Measurements from ENCODE around the gene SLC47A2.
"Not testable (repeated sequence)": the region's sequence is repeated elsewhere in the genome, so short reads cannot be mapped to it uniquely, and the experiment has no call there.

Gene SLC47A2

GRCh38 chr17:19686400-19687090 lies 29.8 kb downstream of the SLC47A2 start:
- Histone ChIP-seq H3K4me1 (ENCODE audit: control insufficient read depth in 2 of 2, insufficient read depth in 1 of 2, low read depth in 1 of 2, low read length in 2 of 2) (no peaks in the 10 kb centered on the region), H3K14ac (ENCODE audit: low read length) (no peak overlapping the region), H3K27me3 (ENCODE audit: control insufficient read depth in 3 of 3, insufficient read depth in 3 of 3, low read depth in 1 of 3, low read length in 3 of 3) (no peaks in the 10 kb centered on the region), H3K9ac (ENCODE audit: low read depth, low read length, poor library complexity) (no peak overlapping the region), H3K18ac (ENCODE audit: low read length) (no peak overlapping the region), H3K23ac (ENCODE audit: low read depth, low read length, poor library complexity) (no peak overlapping the region), H2BK15ac (ENCODE audit: low read length) (no peak overlapping the region), H3K27ac (replicated peaks; ENCODE audit: low read length) (no peak overlapping the region), H2BK5ac (ENCODE audit: low read length) (no peak overlapping the region), H3K4ac (ENCODE audit: low read length) (no peak overlapping the region), H3K4me3 (ENCODE audit: low read length in 2 of 2) (no peak overlapping the region), H3K36me3 (replicated peaks in 1 of 2; ENCODE audit: control insufficient read depth in 2 of 2, insufficient read depth in 2 of 2, low read length in 2 of 2) (peaks cover 0 to 2% of the 10 kb centered on the region in 2 donors), H2BK12ac (ENCODE audit: low read length) (no peak overlapping the region), H2AFZ (ENCODE audit: low read length) (no peak overlapping the region), H2BK120ac (ENCODE audit: low read depth, low read length) (no peak overlapping the region), H2AK5ac (ENCODE audit: low read depth, low read length) (no peak overlapping the region), H3K9me3 (replicated peaks in 1 of 2; ENCODE audit: control insufficient read depth in 2 of 2, insufficient read depth in 1 of 2, low read depth in 1 of 2, low read length in 2 of 2) (peaks cover 3 to 4% of the 10 kb centered on the region in 2 donors), H4K8ac (ENCODE audit: low read depth, low read length) (no peak overlapping the region), H3K4me2 (ENCODE audit: insufficient read depth, low read length, poor library complexity, severe bottlenecking) (no peak overlapping the region), H3K79me1 (ENCODE audit: low read depth, low read length) (no peaks in the 10 kb centered on the region), H4K91ac (ENCODE audit: low read depth, low read length, poor library complexity) (no peak overlapping the region)
- DNase-seq (ENCODE audit: low spot score): no peak
- WGBS, 2 donors (ENCODE audit: extremely low coverage in 2 of 2, insufficient read length in 2 of 2, insufficient replicate concordance in 1 of 2): no CpG with 5 or more reads among the region's 2 CpGs

GRCh38 chr17:19684909-19685580 lies 31.3 kb downstream of the SLC47A2 start:
- no CpG with 5 or more reads among the region's 32 CpGs for WGBS, 2 donors (ENCODE audit: extremely low coverage in 2 of 2, insufficient read length in 2 of 2, insufficient replicate concordance in 1 of 2)

DNA sequence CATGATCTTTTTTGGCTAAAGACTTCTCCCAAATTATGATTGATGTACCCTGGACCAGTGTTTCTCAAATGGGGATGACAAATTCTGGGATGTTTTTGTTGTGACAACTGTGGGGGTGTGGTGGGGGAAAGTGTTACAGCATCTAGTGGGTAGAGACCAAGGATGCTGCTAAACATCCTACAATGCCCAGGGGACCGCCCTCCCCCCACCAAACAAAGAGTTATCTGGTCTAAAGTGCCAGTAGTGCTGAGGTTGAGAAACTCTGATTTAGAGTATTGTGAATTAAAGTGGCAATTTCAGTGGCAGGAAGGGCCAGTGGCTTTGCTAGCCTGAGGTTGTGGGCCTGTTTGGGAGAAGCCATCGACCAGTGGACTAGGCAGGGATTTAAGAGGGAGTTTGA lies 33.3 kb downstream of the SLC47A2 start:
- Histone ChIP-seq H3K79me1 (ENCODE audit: low read depth, low read length) (no peaks in the 10 kb centered on the region), H3K4ac (ENCODE audit: low read length) (no peak overlapping the region), H3K36me3 (replicated peaks in 1 of 2; ENCODE audit: control insufficient read depth in 2 of 2, insufficient read depth in 2 of 2, low read length in 2 of 2) (peaks cover 8 to 19% of the 10 kb centered on the region in 2 donors), H3K23ac (ENCODE audit: low read depth, low read length, poor library complexity) (no peak overlapping the region), H2BK120ac (ENCODE audit: low read depth, low read length) (no peak overlapping the region), H3K14ac (ENCODE audit: low read length) (no peak overlapping the region), H2AFZ (ENCODE audit: low read length) (no peak overlapping the region), H3K9ac (ENCODE audit: low read depth, low read length, poor library complexity) (no peak overlapping the region), H2BK12ac (ENCODE audit: low read length) (no peak overlapping the region), H3K18ac (ENCODE audit: low read length) (no peak overlapping the region), H2AK5ac (ENCODE audit: low read depth, low read length) (no peak overlapping the region), H3K27me3 (ENCODE audit: control insufficient read depth in 3 of 3, insufficient read depth in 3 of 3, low read depth in 1 of 3, low read length in 3 of 3) (no peaks in the 10 kb centered on the region), H2BK5ac (ENCODE audit: low read length) (no peak overlapping the region), H3K27ac (replicated peaks; ENCODE audit: low read length) (no peak overlapping the region), H3K4me2 (ENCODE audit: insufficient read depth, low read length, poor library complexity, severe bottlenecking) (no peak overlapping the region), H2BK15ac (ENCODE audit: low read length) (no peak overlapping the region), H3K4me1 (ENCODE audit: control insufficient read depth in 2 of 2, insufficient read depth in 1 of 2, low read depth in 1 of 2, low read length in 2 of 2) (no peaks in the 10 kb centered on the region), H4K91ac (ENCODE audit: low read depth, low read length, poor library complexity) (no peak overlapping the region), H3K9me3 (replicated peaks in 1 of 2; ENCODE audit: control insufficient read depth in 2 of 2, insufficient read depth in 1 of 2, low read depth in 1 of 2, low read length in 2 of 2) (peaks cover 3 to 21% of the 10 kb centered on the region in 2 donors), H3K4me3 (ENCODE audit: low read length in 2 of 2) (no peak overlapping the region), H4K8ac (ENCODE audit: low read depth, low read length) (no peak overlapping the region)
- no peak for DNase-seq (ENCODE audit: low spot score)
- WGBS, 2 donors (ENCODE audit: extremely low coverage in 2 of 2, insufficient read length in 2 of 2, insufficient replicate concordance in 1 of 2): no CpG with 5 or more reads among the region's 2 CpGs

More at GRCh38 chr17:19684909-19685580, 31.3 kb downstream of the SLC47A2 start:
- H3K23ac ChIP-seq (ENCODE audit: low read depth, low read length, poor library complexity); H3K4me2 ChIP-seq (ENCODE audit: insufficient read depth, low read length, poor library complexity, severe bottlenecking); H3K27ac ChIP-seq (replicated peaks; ENCODE audit: low read length); H3K4me1 ChIP-seq (ENCODE audit: control insufficient read depth in 2 of 2, insufficient read depth in 1 of 2, low read depth in 1 of 2, low read length in 2 of 2); DNase-seq (ENCODE audit: low spot score); H2AFZ ChIP-seq (ENCODE audit: low read length); H2BK15ac ChIP-seq (ENCODE audit: low read length); H4K8ac ChIP-seq (ENCODE audit: low read depth, low read length); H3K36me3 ChIP-seq (replicated peaks in 1 of 2; ENCODE audit: control insufficient read depth in 2 of 2, insufficient read depth in 2 of 2, low read length in 2 of 2); H3K18ac ChIP-seq (ENCODE audit: low read length); H3K79me1 ChIP-seq (ENCODE audit: low read depth, low read length); H3K4ac ChIP-seq (ENCODE audit: low read length); H3K9ac ChIP-seq (ENCODE audit: low read depth, low read length, poor library complexity); H3K14ac ChIP-seq (ENCODE audit: low read length); H2BK120ac ChIP-seq (ENCODE audit: low read depth, low read length); H4K91ac ChIP-seq (ENCODE audit: low read depth, low read length, poor library complexity); H2AK5ac ChIP-seq (ENCODE audit: low read depth, low read length); H3K4me3 ChIP-seq (ENCODE audit: low read length in 2 of 2); H2BK5ac ChIP-seq (ENCODE audit: low read length); H2BK12ac ChIP-seq (ENCODE audit: low read length); H3K9me3 ChIP-seq (replicated peaks in 1 of 2; ENCODE audit: control insufficient read depth in 2 of 2, insufficient read depth in 1 of 2, low read depth in 1 of 2, low read length in 2 of 2); H3K27me3 ChIP-seq (ENCODE audit: control insufficient read depth in 3 of 3, insufficient read depth in 3 of 3, low read depth in 1 of 3, low read length in 3 of 3): not testable (repeated sequence)

DNA sequence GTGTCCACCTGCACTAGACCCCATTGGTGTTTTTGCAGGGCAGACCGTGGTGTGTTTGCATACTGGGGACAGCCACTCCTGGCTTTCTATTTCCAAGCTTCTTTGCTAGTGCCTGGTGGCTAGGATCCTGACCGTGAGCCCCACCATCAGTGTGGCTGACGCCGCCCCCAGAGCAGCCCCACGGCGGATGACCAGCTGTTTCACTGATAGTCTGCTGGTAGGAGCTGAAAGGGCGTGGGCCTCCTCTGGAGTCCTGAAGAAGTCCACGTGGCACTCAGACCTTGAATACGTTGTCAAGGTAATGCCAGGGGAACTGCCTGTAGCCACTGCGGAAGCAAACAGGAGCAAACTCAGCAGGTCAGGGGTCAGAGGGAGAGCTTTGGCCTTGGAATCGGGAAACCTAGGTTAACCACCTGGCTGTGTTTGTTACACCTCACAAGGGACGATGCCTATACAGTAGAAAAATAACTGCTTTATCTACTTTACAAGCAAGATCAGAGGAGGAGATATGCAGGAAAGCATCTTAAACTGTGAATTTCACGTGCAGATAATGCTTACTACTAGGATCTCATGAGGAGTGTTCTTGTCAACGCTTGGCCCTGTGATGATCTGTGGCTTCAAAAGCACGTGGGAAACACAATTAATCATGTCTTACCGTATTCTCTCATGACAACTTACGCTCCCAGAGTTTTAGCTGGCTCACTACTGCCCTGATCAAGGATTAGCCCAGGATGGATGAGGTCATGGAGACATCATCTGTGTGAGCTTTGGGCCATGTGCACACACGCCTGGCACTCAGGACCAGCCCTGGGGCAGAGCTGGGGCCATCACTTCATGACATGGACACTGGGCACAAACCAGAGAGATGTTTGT lies 37.6 kb downstream of the SLC47A2 start:
- Histone ChIP-seq H3K9me3 (replicated peaks in 1 of 2; ENCODE audit: control insufficient read depth in 2 of 2, insufficient read depth in 1 of 2, low read depth in 1 of 2, low read length in 2 of 2) (peaks cover 14 to 39% of the 10 kb centered on the region in 2 donors), H2AFZ (ENCODE audit: low read length) (no peak overlapping the region), H4K91ac (ENCODE audit: low read depth, low read length, poor library complexity) (no peak overlapping the region), H3K4ac (ENCODE audit: low read length) (no peak overlapping the region), H3K9ac (ENCODE audit: low read depth, low read length, poor library complexity) (no peak overlapping the region), H3K18ac (ENCODE audit: low read length) (no peak overlapping the region), H2AK5ac (ENCODE audit: low read depth, low read length) (no peak overlapping the region), H3K23ac (ENCODE audit: low read depth, low read length, poor library complexity) (no peak overlapping the region), H2BK12ac (ENCODE audit: low read length) (no peak overlapping the region), H2BK120ac (ENCODE audit: low read depth, low read length) (no peak overlapping the region), H2BK15ac (ENCODE audit: low read length) (no peak overlapping the region), H3K4me2 (ENCODE audit: insufficient read depth, low read length, poor library complexity, severe bottlenecking) (no peak overlapping the region), H4K8ac (ENCODE audit: low read depth, low read length) (no peak overlapping the region), H3K79me1 (ENCODE audit: low read depth, low read length) (no peaks in the 10 kb centered on the region), H3K27ac (replicated peaks; ENCODE audit: low read length) (no peak overlapping the region), H2BK5ac (ENCODE audit: low read length) (no peak overlapping the region), H3K36me3 (replicated peaks in 1 of 2; ENCODE audit: control insufficient read depth in 2 of 2, insufficient read depth in 2 of 2, low read length in 2 of 2) (peaks cover 35 to 38% of the 10 kb centered on the region in 2 donors), H3K27me3 (ENCODE audit: control insufficient read depth in 3 of 3, insufficient read depth in 3 of 3, low read depth in 1 of 3, low read length in 3 of 3) (no peaks in the 10 kb centered on the region), H3K4me3 (ENCODE audit: low read length in 2 of 2) (no peak overlapping the region), H3K14ac (ENCODE audit: low read length) (no peak overlapping the region), H3K4me1 (ENCODE audit: control insufficient read depth in 2 of 2, insufficient read depth in 1 of 2, low read depth in 1 of 2, low read length in 2 of 2) (no peaks in the 10 kb centered on the region)
- no CpG with 5 or more reads among the region's 18 CpGs for WGBS, 2 donors (ENCODE audit: extremely low coverage in 2 of 2, insufficient read length in 2 of 2, insufficient replicate concordance in 1 of 2)
- DNase-seq (ENCODE audit: low spot score): no peak

All from neuronal stem cell (in vitro differentiated cells).